ENCODE measurements around the gene CREM.

Gene CREM

DNA sequence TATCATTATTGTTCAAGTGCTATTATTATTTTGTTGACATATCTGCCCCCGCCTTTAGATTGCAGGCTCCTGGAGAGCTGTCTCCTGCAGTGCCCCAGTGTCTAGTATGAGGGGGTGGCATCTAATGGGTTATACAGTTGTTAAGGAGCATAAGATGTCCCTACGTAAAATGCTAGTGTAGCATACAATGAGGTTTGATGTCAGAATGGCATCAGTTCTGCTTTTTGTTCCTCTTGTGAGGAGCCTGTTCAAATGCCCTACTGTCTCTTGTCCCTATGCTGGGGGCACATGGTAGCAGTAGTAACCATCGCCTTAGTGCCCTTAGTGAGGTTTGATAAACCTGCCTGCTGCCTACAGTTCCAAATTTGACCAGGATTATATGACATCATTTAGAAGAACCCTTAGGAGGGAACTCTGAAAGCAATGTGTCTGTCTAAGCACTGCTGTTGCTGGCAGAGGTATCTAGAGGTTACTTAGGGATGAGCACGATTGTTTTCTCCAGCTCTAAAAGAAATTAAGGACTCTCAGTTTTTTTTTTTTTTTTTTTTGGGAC lies 9.7 kb downstream of the CREM start:
- DNase-seq = no peak

- DNase-seq = no peak
Measured at GRCh38 chr10:35140126-35140525, 13.5 kb downstream of the CREM start.

- no peak for DNase-seq
Measured at GRCh38 chr10:35140727-35141126, 14.1 kb downstream of the CREM start.

DNA sequence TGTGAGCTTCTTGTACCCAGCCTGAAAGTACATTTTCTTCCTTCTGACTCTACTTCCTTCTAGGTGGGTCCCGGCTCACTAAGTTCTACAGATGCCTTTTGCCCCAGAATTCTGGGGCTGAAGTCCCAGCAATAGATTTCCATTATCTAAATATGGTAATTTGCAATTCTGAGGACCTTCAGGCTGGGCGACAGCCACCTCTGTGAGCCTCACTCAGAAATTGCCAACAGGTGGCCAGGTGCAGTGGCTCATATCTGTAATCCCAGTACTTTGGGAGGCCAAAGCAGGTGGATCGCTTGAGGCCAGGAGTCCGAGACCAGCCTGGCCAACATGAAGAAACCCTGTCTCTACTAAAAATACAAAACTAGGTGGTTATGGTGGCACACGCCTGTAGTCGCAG lies 23.7 kb downstream of the CREM start:
- DNase-seq = no peak

- DNase-seq = no peak
Measured at GRCh38 chr10:35152992-35153391, 26.3 kb downstream of the CREM start.

DNA sequence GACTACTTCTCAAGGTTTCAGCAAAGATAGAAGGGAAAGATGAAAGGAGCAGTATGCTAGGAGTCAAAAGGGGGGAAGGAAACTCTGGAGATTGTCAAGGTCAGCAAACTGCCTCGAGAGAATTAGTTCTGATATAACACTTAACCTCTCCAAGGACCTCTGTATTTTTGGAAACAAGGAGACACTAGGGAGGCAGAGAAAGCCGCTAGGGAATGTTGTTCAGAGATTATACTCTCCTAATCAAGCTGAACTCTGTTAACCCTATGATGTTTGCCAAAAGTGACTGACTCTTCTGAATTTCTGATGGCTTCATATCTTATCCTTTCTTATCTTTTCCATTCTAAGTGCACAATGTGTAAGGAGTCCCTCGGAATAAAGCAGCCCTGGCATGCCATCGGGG lies 27.1 kb downstream of the CREM start:
- DNase-seq = no peak

GRCh38 chr10:35160743-35161142 lies 34.1 kb downstream of the CREM start:
- no peak for DNase-seq

GRCh38 chr10:35161906-35162305 lies 35.3 kb downstream of the CREM start:
- DNase-seq = no peak

DNA sequence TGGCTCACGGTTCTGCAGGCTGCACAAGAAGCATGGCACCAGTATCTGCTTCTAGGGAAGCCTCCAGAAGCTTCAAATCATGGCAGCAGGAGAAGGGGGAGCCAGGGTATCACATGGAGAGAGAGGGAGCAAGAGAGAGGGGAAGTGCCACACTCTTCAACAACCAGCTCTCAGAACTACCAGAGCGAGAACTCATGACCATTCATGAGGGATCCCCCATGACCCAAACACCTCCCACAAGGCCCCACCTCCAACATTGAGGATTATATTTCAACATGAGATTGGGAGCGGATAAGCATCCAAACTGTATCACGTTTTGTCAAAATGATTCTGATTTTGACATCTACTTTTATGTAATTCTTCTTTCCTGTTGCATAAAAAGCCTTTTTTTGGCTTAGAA lies 38.5 kb downstream of the CREM start:
- no peak for DNase-seq

- no peak for DNase-seq
Measured at GRCh38 chr10:35165811-35166210, 39.2 kb downstream of the CREM start.

DNA sequence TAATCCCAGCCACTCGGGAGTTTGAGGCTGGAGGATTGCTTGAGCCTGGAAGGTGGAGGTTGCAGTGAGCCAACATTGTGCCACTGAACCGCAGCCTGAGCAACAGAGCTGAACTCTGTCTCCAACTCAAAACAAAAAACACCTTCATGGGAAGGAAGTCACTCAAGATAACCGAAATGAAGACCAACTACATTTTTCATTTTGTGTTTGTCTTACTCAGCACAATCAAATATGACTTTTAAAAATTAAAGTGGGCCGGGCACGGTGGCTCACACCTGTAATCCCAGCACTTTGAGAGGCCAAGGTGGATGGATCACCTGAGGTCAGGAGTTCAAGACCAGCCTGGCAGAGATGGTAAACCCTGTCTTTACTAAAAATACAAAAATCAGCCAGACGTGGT lies 40.0 kb downstream of the CREM start:
- no peak for DNase-seq

GRCh38 chr10:35167342-35167741 lies 40.7 kb downstream of the CREM start:
- no peak for DNase-seq

DNA sequence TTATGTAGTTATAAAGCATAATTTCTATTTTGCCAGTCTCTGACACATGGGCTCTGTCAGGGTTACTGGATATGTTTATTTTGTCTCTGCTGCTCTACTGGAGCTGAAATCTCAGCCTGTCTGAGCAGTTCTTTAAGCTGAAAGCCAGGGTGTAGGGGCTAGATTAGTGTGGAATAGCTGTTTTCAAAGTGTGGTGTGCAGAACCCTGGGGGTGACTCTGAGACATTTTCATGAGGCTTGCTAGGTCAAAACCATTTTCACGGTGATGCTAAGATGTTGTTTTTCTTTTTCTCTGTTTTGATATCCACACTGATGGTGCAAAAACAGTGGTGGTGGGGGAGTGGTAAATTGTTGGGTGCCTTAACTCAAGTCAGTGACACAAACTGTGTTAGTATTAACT lies 45.5 kb downstream of the CREM start:
- DNase-seq = no peak

- no peak for DNase-seq
Measured at GRCh38 chr10:35172574-35172973, 45.9 kb downstream of the CREM start.

- DNase-seq = no peak
Measured at GRCh38 chr10:35178331-35178730, 51.7 kb downstream of the CREM start.

- DNase-seq = no peak
Measured at GRCh38 chr10:35182631-35183510, 56.2 kb downstream of the CREM start.

GRCh38 chr10:35184527-35185171 lies 58.0 kb downstream of the CREM start:
- no peak for DNase-seq

GRCh38 chr10:35185260-35186034 lies 58.8 kb downstream of the CREM start:
- DNase-seq = no peak

DNA sequence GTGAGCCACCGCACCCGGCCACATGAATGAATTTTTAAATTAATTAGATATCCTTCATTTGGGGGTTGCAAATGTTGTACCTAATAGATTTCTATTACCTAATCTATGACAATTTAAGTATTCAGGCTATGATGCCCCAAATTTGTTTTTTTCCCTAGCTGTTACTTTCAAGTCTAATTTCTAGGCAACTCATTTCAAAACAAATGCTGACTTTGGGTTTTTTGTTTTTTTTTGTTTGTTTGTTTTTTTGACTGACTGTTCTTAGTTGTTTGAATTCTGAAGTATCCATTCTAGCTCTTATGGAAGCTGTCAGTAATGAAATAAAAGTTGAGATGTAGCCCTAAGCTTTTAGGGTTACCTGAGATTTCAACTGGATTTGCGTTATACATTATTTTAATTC lies 62.3 kb downstream of the CREM start:
- no peak for DNase-seq

DNA sequence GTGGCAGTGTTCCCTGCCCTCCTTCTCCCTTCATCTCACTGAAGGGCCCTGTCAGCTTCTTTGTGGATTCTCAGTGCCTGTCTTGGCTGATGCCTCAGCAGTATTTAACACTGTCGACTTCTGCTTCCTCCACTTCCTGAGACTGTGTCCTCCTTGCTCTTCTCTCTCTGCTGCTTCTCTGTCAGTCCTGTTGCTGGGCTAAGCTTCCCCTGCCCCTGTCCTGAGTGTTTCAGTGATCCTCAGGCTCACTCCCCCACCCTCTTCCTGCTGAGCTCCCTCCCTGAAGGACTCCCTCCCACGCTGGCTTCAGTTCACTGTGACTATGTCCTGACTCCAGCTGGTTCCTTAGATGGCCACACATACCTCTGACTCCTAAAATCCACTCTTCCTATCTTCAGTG lies 64.9 kb downstream of the CREM start:
- peak; percentile 26 for DNase-seq

- no peak for DNase-seq
Measured at GRCh38 chr10:35192645-35193249, 66.1 kb downstream of the CREM start.

DNA sequence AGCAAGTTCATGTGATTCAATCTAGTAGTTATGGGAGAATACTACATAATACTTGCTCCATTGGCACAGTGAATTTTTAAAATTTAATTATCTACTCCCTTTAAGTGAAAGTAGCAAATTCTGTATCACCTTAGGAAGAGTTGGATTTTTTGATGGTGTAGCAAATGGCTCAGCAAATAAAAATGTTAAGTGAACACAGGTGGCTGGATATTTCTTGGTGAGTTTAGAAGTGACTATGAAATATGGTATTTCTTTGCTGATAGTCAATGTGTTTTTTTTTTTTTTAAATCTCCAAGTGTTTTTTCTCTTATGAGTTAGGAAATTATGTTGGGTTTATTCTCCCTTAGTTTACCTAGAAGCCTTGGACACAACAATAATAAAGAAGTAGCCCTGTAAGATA lies 67.8 kb downstream of the CREM start:
- no peak for DNase-seq

DNA sequence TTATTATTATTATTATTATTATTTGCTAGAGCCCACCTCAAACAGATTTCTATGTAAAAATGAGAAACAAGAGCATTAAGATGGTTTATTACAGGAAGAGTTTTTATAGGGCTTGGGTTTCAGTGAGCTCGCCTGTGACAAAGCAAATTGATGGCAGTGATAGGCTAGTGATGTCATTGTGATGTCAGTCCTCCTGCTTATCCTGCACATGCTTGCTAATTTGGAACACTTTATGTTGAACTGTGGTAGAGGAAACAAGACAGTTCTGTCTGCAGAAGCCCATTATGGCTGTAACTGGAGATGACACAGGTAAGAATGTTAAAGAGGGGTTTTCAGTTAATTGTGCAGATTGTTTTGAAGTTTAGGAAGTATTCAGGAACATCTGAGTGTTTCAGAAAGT lies 68.3 kb downstream of the CREM start:
- no peak for DNase-seq
